Parathyroid adenoma (tissue), 2 donors: ENCODE measurements around the gene UBE2QL1.

Experiments used
- H2AFZ ChIP-seq: fragments of 300-600 bp; sonication (generic); one replicate; pipeline ENCODE4 v1.7.0; 2017; ENCODE audit warnings: antibody characterized with exemption, mild to moderate bottlenecking
- H3K27ac ChIP-seq: fragments of 300-600 bp; sonication (generic); one replicate; pipeline ENCODE4 v1.7.0; 2017
- H3K27me3 ChIP-seq: fragments of 300-600 bp; sonication (generic); one replicate; pipeline ENCODE4 v1.7.0; 2017; ENCODE audit warnings: low read length; ENCODE audit not compliant: control insufficient read depth, insufficient read depth
- H3K36me3 ChIP-seq: fragments of 300-600 bp; sonication (generic); one replicate; pipeline ENCODE4 v1.7.0; 2017; ENCODE audit warnings: low read length; ENCODE audit not compliant: control insufficient read depth, insufficient read depth
- H3K4me1 ChIP-seq: fragments of 300-600 bp; sonication (generic); one replicate; pipeline ENCODE4 v1.7.0; 2017; ENCODE audit warnings: control low read depth
- H3K4me2 ChIP-seq: fragments of 300-600 bp; sonication (generic); one replicate; pipeline ENCODE4 v1.7.0; 2017; ENCODE audit warnings: low read length
- H3K4me3 ChIP-seq: fragments of 300-600 bp; sonication (generic); one replicate; pipeline ENCODE4 v1.7.0; 2017; ENCODE audit warnings: low read depth, low read length
- H3K79me2 ChIP-seq: fragments of 300-600 bp; sonication (generic); one replicate; pipeline ENCODE4 v1.7.0; 2017; ENCODE audit warnings: control low read depth
- H3K9ac ChIP-seq: fragments of 300-600 bp; sonication (generic); one replicate; pipeline ENCODE4 v1.7.0; 2017; ENCODE audit warnings: mild to moderate bottlenecking
- H3K9me3 ChIP-seq: fragments of 300-600 bp; sonication (generic); one replicate; pipeline ENCODE4 v1.7.0; 2017; ENCODE audit warnings: low read length; ENCODE audit not compliant: control insufficient read depth
- CTCF ChIP-seq: fragments of 300-600 bp; sonication (generic); IDR thresholded peaks from one replicate; pipeline ENCODE4 v1.7.0; 2017; ENCODE audit warnings: antibody characterized with exemption, mild to moderate bottlenecking
- donor health status: primary hyperparathyroidism.

UBE2QL1 gene

GRCh38 chr5:6502421-6502820 is 53.8 kb downstream of the UBE2QL1 start:
- H3K27ac ChIP-seq, result no peak overlapping the region
- no peaks in the 10 kb centered on the region for H3K4me1 ChIP-seq
- no peak overlapping the region for H3K9ac ChIP-seq
- H3K36me3 ChIP-seq, result no peaks in the 10 kb centered on the region
- no peaks in the 10 kb centered on the region for H3K79me2 ChIP-seq
- H3K4me2 ChIP-seq, result no peak overlapping the region
- H3K9me3 ChIP-seq, result no peaks in the 10 kb centered on the region
- TF ChIP-seq CTCF, result no peak
- H2AFZ ChIP-seq, result no peak overlapping the region
- H3K27me3 ChIP-seq, result no peaks in the 10 kb centered on the region
- no peak overlapping the region for H3K4me3 ChIP-seq

- H3K4me2 ChIP-seq, result no peak overlapping the region
- H3K9ac ChIP-seq, result no peak overlapping the region
- no peak overlapping the region for H3K4me3 ChIP-seq
- no peaks in the 10 kb centered on the region for H3K79me2 ChIP-seq
- H3K27me3 ChIP-seq, result no peaks in the 10 kb centered on the region
- no peaks in the 10 kb centered on the region for H3K9me3 ChIP-seq
- no peak overlapping the region for H2AFZ ChIP-seq
- no peak overlapping the region for H3K27ac ChIP-seq
- H3K36me3 ChIP-seq, result no peaks in the 10 kb centered on the region
- H3K4me1 ChIP-seq, result no peaks in the 10 kb centered on the region
- TF ChIP-seq CTCF, result no peak
Measured at GRCh38 chr5:6503342-6503741, 54.7 kb downstream of the UBE2QL1 start.

- H2AFZ ChIP-seq, result no peak overlapping the region
- H3K4me3 ChIP-seq, result no peak overlapping the region
- no peak overlapping the region for H3K4me2 ChIP-seq
- H3K4me1 ChIP-seq, result no peaks in the 10 kb centered on the region
- H3K9ac ChIP-seq, result no peak overlapping the region
- H3K36me3 ChIP-seq, result no peaks in the 10 kb centered on the region
- no peak overlapping the region for H3K27ac ChIP-seq
- H3K9me3 ChIP-seq, result no peaks in the 10 kb centered on the region
- no peak for TF ChIP-seq CTCF
- no peaks in the 10 kb centered on the region for H3K79me2 ChIP-seq
- H3K27me3 ChIP-seq, result no peaks in the 10 kb centered on the region
Measured at GRCh38 chr5:6504677-6505415, 56.2 kb downstream of the UBE2QL1 start.

GRCh38 chr5:6505416-6505755 is 56.7 kb downstream of the UBE2QL1 start:
- Histone ChIP-seq H3K4me2 (no peak overlapping the region), H3K4me1 (no peaks in the 10 kb centered on the region), H2AFZ (no peak overlapping the region), H3K36me3 (no peaks in the 10 kb centered on the region), H3K27me3 (no peaks in the 10 kb centered on the region), H3K4me3 (no peak overlapping the region), H3K79me2 (no peaks in the 10 kb centered on the region), H3K27ac (no peak overlapping the region), H3K9ac (no peak overlapping the region), H3K9me3 (no peaks in the 10 kb centered on the region)
- no peak for TF ChIP-seq CTCF
